ENCODE data around the gene SBK2.

The SBK2 gene

DNA sequence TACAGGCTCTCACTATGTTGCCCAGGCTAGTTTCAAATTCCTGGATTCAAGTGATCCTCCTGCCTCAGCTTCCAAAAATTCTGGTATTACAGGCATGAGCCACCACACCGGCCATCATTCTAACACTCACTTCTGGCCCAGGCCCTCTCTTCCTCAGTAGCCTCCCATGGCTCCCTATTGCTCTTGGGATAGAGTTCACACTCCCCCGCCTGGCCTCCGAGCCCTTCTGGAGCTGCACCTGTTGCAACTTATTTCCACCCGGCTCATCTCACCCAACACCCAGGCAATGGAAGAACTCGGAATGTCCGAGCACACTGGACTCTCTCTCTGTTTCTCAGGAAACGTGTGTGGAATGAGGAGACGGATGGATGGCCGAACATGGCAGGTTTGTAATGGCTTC lies 17.4 kb upstream of the SBK2 start:
- no peak for DNase-seq

GRCh38 chr19:55553217-55554182 lies 16.6 kb upstream of the SBK2 start:
- DNase-seq = no peak

- DNase-seq = no peak
Observed at GRCh38 chr19:55552620-55553019, 15.7 kb upstream of the SBK2 start.

GRCh38 chr19:55552206-55552605 lies 15.3 kb upstream of the SBK2 start:
- no peak for DNase-seq

DNA sequence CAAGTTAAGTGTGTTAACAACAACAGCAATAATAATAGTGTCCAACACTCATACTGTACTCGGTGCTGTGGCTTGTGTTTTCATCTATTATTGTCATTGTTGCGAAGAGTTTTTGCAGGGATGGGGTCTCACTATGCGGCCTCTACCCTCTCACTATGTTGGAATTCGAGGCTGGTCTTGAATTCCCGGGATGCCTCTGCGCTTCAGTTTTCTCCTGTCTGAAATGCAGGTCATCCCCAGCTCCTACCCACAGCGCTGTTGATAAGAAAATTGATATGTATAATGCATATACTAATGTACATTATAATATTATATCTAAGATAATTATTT lies 13.4 kb upstream of the SBK2 start:
- no peak for DNase-seq

DNA sequence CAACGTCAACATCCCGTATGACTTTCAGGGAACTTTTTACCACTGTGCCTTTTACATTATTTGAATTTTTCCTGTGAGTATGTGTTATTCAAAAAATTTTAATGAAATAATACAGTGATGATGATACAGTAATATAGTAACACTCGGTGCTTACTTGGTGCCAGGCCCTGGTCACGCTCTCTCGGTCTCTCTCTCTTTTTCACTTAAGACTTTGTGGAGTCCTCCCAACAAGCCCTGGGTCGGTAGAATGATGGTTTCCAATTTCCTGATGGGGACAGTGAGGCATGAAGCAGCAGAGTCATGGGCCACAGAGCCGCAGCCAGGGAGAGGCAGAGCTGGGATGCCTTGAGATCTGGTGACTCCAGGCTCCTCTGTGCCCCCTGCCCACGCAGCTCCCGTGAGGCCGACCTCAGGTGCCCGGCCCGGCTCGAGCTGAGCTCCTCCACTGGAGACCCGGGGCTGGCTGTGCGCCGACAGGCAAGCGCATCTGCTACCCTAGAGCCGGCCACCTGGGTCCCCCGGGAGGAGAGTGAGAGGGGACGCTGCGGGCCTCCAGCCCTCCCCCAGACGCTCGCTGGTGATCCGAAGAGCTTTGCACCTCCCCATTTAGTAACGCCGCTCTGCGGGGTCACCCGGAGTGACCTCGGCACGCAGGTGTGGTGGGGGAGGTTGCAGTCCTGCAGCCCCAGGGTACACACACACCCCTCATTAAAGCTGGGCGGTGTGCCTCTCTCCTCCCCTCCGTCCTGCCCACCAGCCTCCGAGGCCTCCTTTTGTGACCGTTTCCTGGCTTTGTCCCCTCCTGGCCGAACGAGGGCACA lies 12.8 kb upstream of the SBK2 start:
- DNase-seq = no peak

DNA sequence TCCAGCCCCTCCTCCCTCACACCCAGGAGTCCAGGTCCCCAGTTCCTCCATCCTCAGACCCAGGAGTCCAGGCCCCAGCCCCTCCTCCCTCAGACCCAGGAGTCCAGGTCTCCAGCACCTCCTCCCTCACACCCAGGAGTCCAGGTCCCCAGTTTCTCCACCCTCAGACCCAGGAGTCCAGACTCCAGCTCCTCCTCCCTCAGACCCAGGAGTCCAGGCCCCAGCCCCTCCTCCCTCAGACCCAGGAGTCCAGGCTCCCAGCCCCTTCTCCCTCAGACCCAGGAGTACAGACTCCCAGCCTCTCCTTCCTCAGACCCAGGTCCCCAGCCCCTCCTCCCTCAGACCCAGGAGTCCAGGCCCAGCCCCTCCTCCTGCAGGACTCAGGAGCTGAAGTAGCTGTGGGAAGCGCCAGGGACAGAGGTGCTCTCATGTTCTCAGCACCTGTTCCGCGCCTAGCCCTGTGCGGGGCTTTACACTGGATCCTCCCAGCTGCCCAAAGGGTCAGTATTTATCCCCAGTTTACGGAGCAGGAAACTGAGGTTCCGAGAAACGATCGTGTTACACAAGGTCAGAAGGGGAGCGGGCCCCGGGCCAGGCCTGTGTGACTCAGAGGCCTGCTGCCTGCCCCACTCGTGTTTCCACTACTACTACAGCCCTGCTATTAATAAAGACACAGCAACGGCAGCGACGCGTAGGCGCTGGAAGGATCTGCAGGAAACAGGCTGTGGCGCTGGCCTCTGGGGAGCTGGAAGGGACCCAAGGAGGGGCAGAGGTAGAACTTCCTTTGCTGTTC lies 10.1 kb upstream of the SBK2 start:
- no peak for DNase-seq

DNA sequence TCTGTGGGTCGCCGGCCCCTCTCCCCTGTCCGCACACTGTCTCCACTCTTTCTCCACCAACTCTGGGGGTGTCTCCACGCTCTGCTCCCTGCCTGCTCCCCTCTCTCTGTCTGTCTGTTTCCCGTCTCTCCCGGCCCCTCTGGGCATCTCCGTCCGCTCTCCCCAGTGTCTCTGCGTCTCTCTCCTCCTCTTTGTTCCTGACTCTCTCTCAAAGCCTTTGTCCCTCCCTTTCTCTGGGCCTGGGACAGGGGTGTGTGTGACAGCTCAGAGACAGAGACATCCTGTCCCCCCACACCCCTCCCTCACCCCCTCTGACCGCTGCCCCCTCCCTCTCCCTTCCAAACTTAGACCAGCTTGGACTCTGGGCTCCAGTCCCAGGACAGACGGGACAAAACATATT lies 9.1 kb upstream of the SBK2 start:
- no peak for DNase-seq

DNA sequence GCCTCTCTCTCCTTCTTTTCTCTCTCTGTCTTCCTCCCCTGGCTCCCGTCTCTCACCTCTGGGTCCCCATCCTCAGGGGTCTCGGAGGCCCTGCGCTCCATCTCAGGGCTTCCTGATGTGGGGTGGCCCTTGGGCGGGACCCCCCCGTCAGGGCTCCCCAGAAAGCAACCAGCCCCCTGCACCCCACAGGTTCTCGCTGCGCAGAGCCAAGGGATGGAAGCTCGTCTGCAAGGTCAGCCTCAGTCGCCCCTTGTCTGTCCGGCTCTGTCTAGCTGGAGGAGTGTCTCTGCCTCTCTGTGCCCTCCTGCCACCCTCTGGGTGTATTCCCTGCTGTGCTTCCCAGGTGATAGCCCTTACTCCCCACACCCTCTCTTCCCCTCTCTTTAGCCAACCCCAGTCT lies 8.5 kb upstream of the SBK2 start, which contains the start of gene SBK3:
Gene SBK3 (minus strand): TSS at position 101 of the 400 bp plus-strand sequence. CDS start 0 bp downstream, at position 101.
- DNase-seq = no peak

DNA sequence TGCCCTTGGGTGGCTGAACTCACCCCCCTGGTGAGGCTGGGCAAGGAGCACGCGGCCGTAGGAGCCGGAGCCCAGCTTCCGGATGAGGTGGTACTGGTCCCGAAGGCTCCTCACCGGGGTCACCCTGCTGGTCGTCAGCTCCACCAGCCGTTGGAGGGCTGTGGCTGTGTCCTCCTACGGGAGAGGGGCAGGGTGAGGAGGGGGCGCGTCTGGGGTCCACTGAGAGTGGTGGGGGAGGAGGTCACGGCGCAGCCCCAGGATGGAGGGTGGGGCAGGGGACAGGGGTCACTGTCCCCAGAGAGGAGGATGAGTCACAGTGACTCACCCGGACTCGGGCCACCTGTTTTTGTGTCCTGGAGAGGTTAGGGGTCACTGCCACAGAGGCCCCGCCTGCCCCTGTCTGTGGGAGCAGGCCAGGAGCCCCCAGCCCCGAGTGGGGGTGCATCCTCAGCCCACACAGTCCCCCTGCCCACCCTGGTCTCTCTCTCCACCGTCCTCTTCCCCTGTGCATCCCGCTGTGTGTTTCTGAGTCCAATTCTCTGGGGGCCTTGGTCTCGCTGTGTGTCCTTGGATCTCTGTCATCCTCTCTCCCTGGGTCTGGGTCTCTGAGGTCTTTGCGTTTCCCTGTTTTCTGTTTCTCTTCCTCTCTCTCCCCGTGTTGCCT lies 8.0 kb upstream of the SBK2 start:
- DNase-seq = no peak

- no peak for DNase-seq
Observed at GRCh38 chr19:55544014-55544413, 7.1 kb upstream of the SBK2 start.

GRCh38 chr19:55543567-55543966 lies 6.6 kb upstream of the SBK2 start:
- DNase-seq = no peak

DNA sequence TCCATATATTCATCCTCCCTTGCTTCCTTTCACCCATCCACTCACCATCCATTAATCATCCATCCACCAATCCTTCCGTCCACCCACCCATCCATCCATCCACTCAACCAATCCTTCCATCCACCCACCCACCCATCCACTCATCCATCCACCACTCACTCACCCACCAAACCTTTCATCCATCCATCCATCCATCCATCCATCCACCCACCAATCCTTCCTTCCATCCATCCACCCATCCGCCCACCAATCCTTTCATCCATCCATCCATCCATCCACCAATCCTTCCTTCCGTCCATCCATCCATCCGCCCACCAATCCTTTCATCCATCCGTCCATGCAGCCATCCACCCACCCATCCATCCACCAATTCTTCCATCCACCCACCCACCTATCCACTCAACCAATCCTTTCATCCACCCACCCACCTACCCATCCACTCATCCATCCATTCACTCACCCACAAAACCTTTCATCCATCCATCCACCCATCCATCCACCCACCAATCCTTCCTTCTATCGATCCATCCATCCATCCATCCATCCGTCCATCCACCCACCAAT lies 5.4 kb upstream of the SBK2 start:
- DNase-seq = no peak

GRCh38 chr19:55541091-55541490 lies 4.2 kb upstream of the SBK2 start:
- DNase-seq = no peak

GRCh38 chr19:55540619-55541018 lies 3.7 kb upstream of the SBK2 start:
- DNase-seq = no peak

- no peak for DNase-seq
Observed at GRCh38 chr19:55539090-55539984, 2.4 kb upstream of the SBK2 start.

DNA sequence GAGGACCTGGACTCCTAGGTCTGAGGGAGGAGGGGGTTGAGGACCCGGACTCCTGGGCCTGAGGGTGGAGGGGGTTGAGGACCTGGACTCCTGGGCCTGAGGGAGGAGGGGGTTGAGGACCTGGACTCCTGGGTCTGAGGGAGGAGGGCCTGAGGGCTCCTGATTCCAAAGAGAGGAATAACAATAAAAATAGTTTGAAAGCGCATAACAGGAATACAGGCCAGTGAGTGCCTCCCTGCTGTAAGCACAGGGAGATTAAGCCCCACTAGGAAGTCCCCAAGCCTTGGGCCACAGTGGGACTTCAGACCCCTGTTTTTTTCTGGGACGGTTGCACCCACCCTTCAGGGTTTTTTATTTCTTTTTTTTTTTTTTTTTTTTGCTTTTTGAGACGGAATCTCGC lies 1.2 kb upstream of the SBK2 start:
- no peak for DNase-seq

- DNase-seq = no peak
Observed at GRCh38 chr19:55537741-55538111, 793 bp upstream of the SBK2 start.

GRCh38 chr19:55536366-55536765 lies 567 bp downstream of the SBK2 start:
- no peak for DNase-seq

- no peak for DNase-seq
Observed at GRCh38 chr19:55535965-55536350, 975 bp downstream of the SBK2 start.
